ENCODE results near the gene RNU7-1.

DNA sequence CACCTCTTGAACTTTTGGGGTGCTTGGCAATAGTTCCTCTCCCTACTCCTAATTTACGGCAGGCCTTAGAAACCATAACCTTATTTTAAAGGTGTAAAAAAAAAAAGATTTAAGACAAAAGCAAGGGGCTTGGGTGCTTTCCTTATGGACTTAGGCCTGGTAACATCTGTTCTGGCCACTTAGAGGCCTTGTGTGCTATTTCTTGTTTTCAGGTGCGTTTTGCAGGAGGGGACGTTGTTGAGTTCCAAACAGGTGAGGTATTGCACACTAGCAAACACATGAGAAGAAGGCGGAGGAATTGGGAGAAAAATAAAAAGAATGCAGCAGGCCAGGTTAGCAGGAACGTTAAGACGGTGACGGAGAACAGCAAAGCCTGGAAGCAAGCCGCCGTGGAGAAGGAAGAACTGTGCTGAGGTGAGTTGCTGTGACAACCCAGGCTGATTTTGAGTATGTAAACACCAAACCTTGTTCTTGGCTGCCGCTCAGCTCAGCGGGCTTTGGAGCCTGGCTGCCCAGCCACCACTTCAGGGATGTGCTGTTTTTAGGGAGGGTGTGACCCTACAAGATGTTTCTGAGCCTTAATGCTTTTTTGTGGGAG is 44.4 kb downstream of the RNU7-1 start:
- TF ChIP-seq, protein P1, sequence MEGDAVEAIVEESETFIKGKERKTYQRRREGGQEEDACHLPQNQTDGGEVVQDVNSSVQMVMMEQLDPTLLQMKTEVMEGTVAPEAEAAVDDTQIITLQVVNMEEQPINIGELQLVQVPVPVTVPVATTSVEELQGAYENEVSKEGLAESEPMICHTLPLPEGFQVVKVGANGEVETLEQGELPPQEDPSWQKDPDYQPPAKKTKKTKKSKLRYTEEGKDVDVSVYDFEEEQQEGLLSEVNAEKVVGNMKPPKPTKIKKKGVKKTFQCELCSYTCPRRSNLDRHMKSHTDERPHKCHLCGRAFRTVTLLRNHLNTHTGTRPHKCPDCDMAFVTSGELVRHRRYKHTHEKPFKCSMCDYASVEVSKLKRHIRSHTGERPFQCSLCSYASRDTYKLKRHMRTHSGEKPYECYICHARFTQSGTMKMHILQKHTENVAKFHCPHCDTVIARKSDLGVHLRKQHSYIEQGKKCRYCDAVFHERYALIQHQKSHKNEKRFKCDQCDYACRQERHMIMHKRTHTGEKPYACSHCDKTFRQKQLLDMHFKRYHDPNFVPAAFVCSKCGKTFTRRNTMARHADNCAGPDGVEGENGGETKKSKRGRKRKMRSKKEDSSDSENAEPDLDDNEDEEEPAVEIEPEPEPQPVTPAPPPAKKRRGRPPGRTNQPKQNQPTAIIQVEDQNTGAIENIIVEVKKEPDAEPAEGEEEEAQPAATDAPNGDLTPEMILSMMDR (IDR thresholded peaks at IDR 0.05) = no peak
- TF ChIP-seq POLR2A (IDR thresholded peaks at IDR 0.05) (no peak), POLR2AphosphoS5 (IDR thresholded peaks at IDR 0.05) (peak in 2 of 3 donors; percentile 18 to 23)

Data from breast epithelium (tissue), 3 donors.